NT2/D1 (cell line): ENCODE measurements around the gene SF3B3.

Experiments
- DNase-seq: peaks from one replicate; pipeline ENCODE4 v3.0.0-alpha.2; 2011; ENCODE audit warnings: low read depth, low spot score
- H3K27me3 ChIP-seq: 2 replicates; pipeline ENCODE4 v1.6.0; 2011; ENCODE audit warnings: mild to moderate bottlenecking; ENCODE audit not compliant: insufficient read length, insufficient read depth
- H3K36me3 ChIP-seq: 2 replicates; pipeline ENCODE4 v1.6.1; 2011; ENCODE audit warnings: mild to moderate bottlenecking, low read length, mixed read lengths; ENCODE audit not compliant: insufficient read depth, insufficient read length
- H3K4me1 ChIP-seq: 2 replicates; pipeline ENCODE4 v1.5.1; 2011; ENCODE audit not compliant: insufficient read depth, insufficient read length
- H3K4me3 ChIP-seq: 2 replicates; pipeline ENCODE4 v1.5.1; 2011; ENCODE audit warnings: low read depth; ENCODE audit not compliant: insufficient read length
- H3K9ac ChIP-seq: 2 replicates; pipeline ENCODE4 v1.6.0; 2011; ENCODE audit warnings: low read depth; ENCODE audit not compliant: insufficient read length
- H3K9me3 ChIP-seq: 2 replicates; pipeline ENCODE4 v1.5.1; 2011; ENCODE audit warnings: mild to moderate bottlenecking, low read length; ENCODE audit not compliant: insufficient read depth
- SUZ12 ChIP-seq: IDR thresholded peaks from 2 replicates; pipeline ENCODE4 v1.6.1; 2011; ENCODE audit not compliant: insufficient read length, insufficient read depth; ENCODE audit errors: extremely low read depth
- YY1 ChIP-seq: IDR thresholded peaks from 2 replicates; pipeline ENCODE4 v1.6.1; 2011; ENCODE audit not compliant: insufficient read length, insufficient read depth
- ZNF274 ChIP-seq: IDR thresholded peaks from 2 replicates; pipeline ENCODE4 v1.6.1; 2011; ENCODE audit warnings: mild to moderate bottlenecking, low read depth, low read length

SF3B3 gene

GRCh38 chr16:70494202-70494770 is 29.3 kb upstream of the SF3B3 start:
- Histone ChIP-seq H3K4me3 (no peak overlapping the region), H3K9me3 (no peaks in the 10 kb centered on the region), H3K4me1 (peaks cover 3% of the 10 kb centered on the region), H3K36me3 (peaks cover 74% of the 10 kb centered on the region), H3K9ac (no peak overlapping the region), H3K27me3 (no peaks in the 10 kb centered on the region)
- no peak for DNase-seq
- TF ChIP-seq ZNF274: no peak

- no peak overlapping the region for H3K9ac ChIP-seq
- H3K27me3 ChIP-seq: no peaks in the 10 kb centered on the region
Observed at GRCh38 chr16:70494777-70495176, 28.8 kb upstream of the SF3B3 start.

GRCh38 chr16:70495425-70496182 is 28.0 kb upstream of the SF3B3 start:
- Histone ChIP-seq H3K27me3 (no peaks in the 10 kb centered on the region), H3K4me3 (no peak overlapping the region), H3K9ac (no peak overlapping the region), H3K4me1 (no peaks in the 10 kb centered on the region), H3K36me3 (peaks cover 71% of the 10 kb centered on the region), H3K9me3 (no peaks in the 10 kb centered on the region)
- TF ChIP-seq SUZ12: no peak
- no peak for TF ChIP-seq ZNF274
- TF ChIP-seq YY1: no peak
- no peak for DNase-seq

More at GRCh38 chr16:70494777-70495176, 28.8 kb upstream of the SF3B3 start:
- Histone ChIP-seq H3K4me3 (no peak overlapping the region), H3K9me3 (no peaks in the 10 kb centered on the region), H3K36me3 (peaks cover 69% of the 10 kb centered on the region), H3K4me1 (peaks cover 3% of the 10 kb centered on the region)
- DNase-seq: no peak
- TF ChIP-seq YY1 (no peak), ZNF274 (no peak), SUZ12 (no peak)

- DNase-seq: no peak
- H3K4me1 ChIP-seq: no peaks in the 10 kb centered on the region
- no peaks in the 10 kb centered on the region for H3K9me3 ChIP-seq
- H3K9ac ChIP-seq: no peak overlapping the region
- H3K36me3 ChIP-seq: peaks cover 73% of the 10 kb centered on the region
- no peaks in the 10 kb centered on the region for H3K27me3 ChIP-seq
- TF ChIP-seq ZNF274 (no peak), SUZ12 (no peak), YY1 (no peak)
- H3K4me3 ChIP-seq: no peak overlapping the region
Observed at GRCh38 chr16:70496513-70496912, 27.1 kb upstream of the SF3B3 start.

DNA sequence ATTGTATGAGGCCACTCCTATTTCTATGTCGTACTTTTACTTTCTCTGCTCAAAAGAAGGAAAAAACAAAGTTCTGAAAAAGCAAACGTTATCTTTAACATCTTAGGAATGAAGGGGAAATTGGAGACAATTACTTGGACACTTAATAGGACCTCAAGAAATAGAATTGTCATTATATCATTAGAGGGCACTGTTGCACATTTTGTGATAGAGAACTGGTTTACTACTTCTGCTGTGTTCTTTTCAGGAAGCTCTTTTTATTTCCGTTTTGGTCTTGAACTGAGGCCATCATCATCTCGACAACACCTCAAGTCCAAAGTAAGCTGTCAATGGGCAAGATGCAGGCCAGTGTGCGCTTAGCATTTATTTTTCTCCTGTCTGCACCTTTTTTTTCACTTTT is 14.9 kb upstream of the SF3B3 start:
- no peak for TF ChIP-seq ZNF274
- no peak for TF ChIP-seq SUZ12
- no peak overlapping the region for H3K4me3 ChIP-seq
- H3K9ac ChIP-seq: no peak overlapping the region
- DNase-seq: no peak
- no peaks in the 10 kb centered on the region for H3K4me1 ChIP-seq
- H3K36me3 ChIP-seq: peaks cover 85% of the 10 kb centered on the region
- H3K9me3 ChIP-seq: no peaks in the 10 kb centered on the region
- no peaks in the 10 kb centered on the region for H3K27me3 ChIP-seq

DNA sequence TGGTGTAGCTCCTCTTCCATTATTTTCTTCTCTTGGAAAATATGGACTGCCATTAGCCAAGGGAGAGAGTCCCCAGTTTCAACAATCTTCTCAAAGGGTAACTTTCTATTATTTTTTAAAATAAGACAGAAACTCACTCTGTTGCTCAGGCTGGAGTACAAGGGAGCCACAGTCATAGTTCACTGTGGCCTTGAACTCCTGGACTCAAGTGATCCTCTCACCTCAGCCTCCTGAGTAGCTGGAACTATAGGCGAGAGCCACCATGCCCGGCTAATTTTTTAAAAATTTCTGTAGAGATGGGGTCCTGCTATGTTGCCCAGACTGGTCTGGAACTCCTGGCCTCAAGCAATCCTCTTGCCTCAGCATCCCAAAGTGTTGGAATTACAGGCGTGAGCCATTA is 13.4 kb upstream of the SF3B3 start:
- H3K9ac ChIP-seq: no peak overlapping the region
- no peak overlapping the region for H3K4me3 ChIP-seq
- no peaks in the 10 kb centered on the region for H3K9me3 ChIP-seq
- H3K4me1 ChIP-seq: no peaks in the 10 kb centered on the region
- H3K36me3 ChIP-seq: peaks cover 87% of the 10 kb centered on the region
- TF ChIP-seq ZNF274 (no peak), SUZ12 (no peak), YY1 (no peak)
- no peaks in the 10 kb centered on the region for H3K27me3 ChIP-seq
- DNase-seq: no peak

DNA sequence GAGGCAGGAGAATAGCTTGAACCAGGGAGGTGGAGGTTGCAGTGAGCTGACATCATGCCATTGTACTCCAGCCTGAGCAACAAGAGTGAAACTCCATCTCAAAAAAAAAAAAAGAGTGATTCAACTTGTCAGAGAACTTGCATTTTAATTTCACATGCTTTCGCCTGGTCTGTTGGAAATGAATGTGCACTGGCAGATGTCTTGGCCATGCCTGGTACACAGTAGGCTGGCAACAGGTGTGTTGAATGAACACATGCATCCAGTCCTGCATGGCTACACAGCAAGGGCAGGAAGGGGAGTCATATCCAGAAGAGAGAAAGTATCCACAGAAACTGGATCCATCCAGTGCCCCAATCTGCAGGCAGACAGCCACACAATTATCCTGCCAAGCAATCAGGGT is 11.8 kb upstream of the SF3B3 start:
- TF ChIP-seq SUZ12: no peak
- no peak for TF ChIP-seq YY1
- TF ChIP-seq ZNF274: no peak
- Histone ChIP-seq H3K9ac (no peak overlapping the region), H3K4me1 (no peaks in the 10 kb centered on the region), H3K4me3 (no peak overlapping the region), H3K36me3 (peaks cover 93% of the 10 kb centered on the region), H3K27me3 (no peaks in the 10 kb centered on the region), H3K9me3 (no peaks in the 10 kb centered on the region)
- DNase-seq: no peak
